Stimulated activated naive B cell treated with anti-CD40 and anti-IgM and Interleukin-4, amounts not matched to agents 10 μg/mL and 1 μg/mL and 100 μg/mL, for 72 hours (primary cell): ENCODE measurements around the gene SCFD1.
"Not testable (repeated sequence)": the region's sequence is repeated elsewhere in the genome, so short reads cannot be mapped to it uniquely, and the experiment has no call there.

Experiments
- ATAC-seq, 2 donors: fragments of 150-1000 bp; cut with Tn5 transposase; replicated peaks; 2 replicates each; pipeline ENCODE4 v1.10.0; 2021; ENCODE audit warnings: moderate library complexity in 1 of 2
- DNase-seq: peaks from one replicate; pipeline ENCODE4 v3.0.0; 2021
- H3K27ac Mint-ChIP-seq: one replicate; pipeline ENCODE4 v1.8.0; 2022; ENCODE audit warnings: mild to moderate bottlenecking, mixed read lengths
- H3K27me3 Mint-ChIP-seq, 2 donors: one replicate each; pipeline ENCODE4 v1.8.0; 2022; ENCODE audit warnings: mixed read lengths in 2 of 2
- H3K36me3 Mint-ChIP-seq, 2 donors: one replicate each; pipeline ENCODE4 v1.8.0; 2022; ENCODE audit warnings: mixed read lengths in 2 of 2, mild to moderate bottlenecking in 1 of 2
- H3K4me1 Mint-ChIP-seq, 2 donors: one replicate each; pipeline ENCODE4 v1.8.0; 2022; ENCODE audit warnings: mixed read lengths in 2 of 2, mild to moderate bottlenecking in 1 of 2
- H3K4me3 Mint-ChIP-seq, 2 donors: one replicate each; pipeline ENCODE4 v1.8.0; 2022; ENCODE audit warnings: mild to moderate bottlenecking in 2 of 2, mixed read lengths in 2 of 2, moderate library complexity in 1 of 2
- H3K9me3 Mint-ChIP-seq, 2 donors: one replicate each; pipeline ENCODE4 v1.8.0; 2022; ENCODE audit warnings: mixed read lengths in 2 of 2, mild to moderate bottlenecking in 1 of 2

SCFD1 gene, protein sequence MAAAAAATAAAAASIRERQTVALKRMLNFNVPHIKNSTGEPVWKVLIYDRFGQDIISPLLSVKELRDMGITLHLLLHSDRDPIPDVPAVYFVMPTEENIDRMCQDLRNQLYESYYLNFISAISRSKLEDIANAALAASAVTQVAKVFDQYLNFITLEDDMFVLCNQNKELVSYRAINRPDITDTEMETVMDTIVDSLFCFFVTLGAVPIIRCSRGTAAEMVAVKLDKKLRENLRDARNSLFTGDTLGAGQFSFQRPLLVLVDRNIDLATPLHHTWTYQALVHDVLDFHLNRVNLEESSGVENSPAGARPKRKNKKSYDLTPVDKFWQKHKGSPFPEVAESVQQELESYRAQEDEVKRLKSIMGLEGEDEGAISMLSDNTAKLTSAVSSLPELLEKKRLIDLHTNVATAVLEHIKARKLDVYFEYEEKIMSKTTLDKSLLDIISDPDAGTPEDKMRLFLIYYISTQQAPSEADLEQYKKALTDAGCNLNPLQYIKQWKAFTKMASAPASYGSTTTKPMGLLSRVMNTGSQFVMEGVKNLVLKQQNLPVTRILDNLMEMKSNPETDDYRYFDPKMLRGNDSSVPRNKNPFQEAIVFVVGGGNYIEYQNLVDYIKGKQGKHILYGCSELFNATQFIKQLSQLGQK

DNA sequence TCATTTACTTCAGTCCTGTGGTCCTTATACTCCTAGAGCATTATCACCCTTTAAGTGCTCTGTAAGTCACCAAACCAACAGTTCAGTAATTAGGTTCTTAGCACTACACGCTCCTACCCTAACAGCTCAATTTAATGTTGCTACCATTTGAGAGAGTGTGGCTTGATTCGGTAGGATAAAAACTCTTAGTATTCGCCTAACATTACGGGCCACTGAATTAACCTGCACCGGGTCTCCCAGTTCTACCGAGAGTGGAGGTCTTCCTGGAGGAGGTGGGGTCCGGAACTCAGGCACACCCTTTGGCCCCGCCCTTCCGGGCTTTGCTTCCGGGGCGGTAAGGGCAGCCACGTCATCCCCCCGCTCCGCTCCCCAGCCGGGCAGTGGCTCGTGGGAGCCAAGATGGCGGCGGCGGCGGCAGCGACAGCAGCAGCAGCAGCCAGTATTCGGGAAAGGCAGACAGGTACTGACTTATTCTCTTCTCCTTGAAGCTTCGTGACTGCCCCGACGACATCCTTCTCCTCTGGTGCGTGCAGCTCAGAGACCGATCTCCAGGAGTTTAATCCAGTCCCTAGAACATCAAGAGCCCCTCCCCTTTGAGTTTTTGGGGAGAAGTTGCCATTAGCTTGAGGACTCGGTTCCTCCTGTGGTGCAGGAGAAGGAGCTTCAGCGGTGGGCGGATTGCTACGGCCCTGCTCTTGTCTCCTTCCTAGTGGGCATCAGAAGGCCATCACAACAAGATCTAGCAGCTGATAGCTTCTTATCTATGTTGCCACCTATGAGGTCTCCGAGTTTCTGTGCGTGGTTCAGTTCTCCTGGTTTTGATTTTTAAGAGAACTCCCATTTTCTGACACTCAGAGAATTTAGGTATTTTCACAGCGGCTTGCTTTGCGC lies at the start of gene SCFD1:
SCFD1 (plus strand) TSS at position 380 of the 891 bp plus-strand sequence; CDS start at position 400, 20 bp downstream.
- Mint-ChIP-seq H3K36me3 (peaks cover 9 to 11% of the 10 kb centered on the region in 2 donors), H3K4me3 (peak within 1 kb of the TSS; percentile 90 to 92), H3K4me1 (peaks cover 20 to 26% of the 10 kb centered on the region in 2 donors), H3K27me3 (no peaks in the 10 kb centered on the region), H3K27ac (peak within 1 kb of the TSS; percentile 95), H3K9me3 (no peaks in the 10 kb centered on the region)
- DNase-seq (peak; percentile 91), ATAC-seq (peak; percentile 98 to 99)

DNA sequence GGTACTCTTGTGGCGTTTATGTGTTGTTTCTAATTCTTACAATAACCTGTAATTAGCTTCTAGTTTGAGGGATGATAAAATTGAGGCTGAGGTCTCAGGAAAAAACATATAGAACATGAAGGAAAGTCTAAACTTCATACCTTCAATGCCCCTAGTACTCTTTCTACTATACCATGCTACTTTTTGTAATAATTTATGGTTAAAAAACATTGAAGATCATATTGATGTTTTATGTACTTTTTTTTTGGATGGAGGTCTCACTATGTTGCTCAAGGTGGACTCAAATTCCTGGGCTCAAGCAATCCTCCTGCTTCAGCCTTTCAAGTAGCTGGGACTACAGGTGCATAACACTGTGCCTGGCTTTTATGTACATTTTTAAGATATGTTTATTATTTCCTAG lies 49.3 kb upstream of the SCFD1 start:
- Mint-ChIP-seq H3K36me3 (peaks cover 10 to 27% of the 10 kb centered on the region in 2 donors), H3K4me1 (peaks cover 52 to 83% of the 10 kb centered on the region in 2 donors)

DNA sequence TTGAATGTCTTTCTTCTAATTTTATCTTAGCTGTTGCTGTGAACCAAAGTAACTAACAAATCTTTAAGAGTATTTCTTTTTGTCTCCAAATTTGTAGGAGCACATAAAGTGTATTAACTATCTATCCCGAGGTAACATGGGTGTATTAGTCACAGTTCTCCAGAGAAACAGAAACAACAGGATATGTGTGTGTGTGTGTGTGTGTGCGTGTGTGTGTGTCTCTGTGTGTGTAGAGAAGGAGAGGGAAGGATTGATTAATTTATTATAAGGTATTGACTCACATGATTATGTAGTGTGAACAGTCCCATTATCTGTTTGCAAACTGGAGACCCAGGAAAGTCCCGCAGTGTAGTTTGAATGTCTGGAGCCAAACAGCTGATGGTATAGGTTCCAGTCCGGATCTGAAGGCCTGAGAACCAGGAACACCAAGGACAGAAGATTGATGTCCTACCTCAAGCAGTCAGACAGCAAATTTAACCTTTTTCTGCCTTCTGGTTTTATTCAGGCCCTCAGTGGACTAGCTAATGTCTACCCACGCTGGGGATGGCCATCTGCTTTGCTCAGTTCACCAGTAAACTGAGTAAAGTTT lies 48.8 kb upstream of the SCFD1 start:
- Mint-ChIP-seq H3K4me1 (peaks cover 48 to 78% of the 10 kb centered on the region in 2 donors), H3K36me3 (peaks cover 10 to 27% of the 10 kb centered on the region in 2 donors), H3K9me3 (peaks cover 0 to 3% of the 10 kb centered on the region in 2 donors), H3K27me3 (no peaks in the 10 kb centered on the region), H3K4me3 (no peak overlapping the region), H3K27ac (no peak overlapping the region)
- no peak for DNase-seq
- no peak for ATAC-seq

More for the DNA sequence above, 49.3 kb upstream of the SCFD1 start:
- no peak overlapping the region for H3K27ac Mint-ChIP-seq
- H3K4me3 Mint-ChIP-seq, result no peak overlapping the region
- DNase-seq (no peak), ATAC-seq (no peak)
- H3K9me3 Mint-ChIP-seq, result peaks cover 0 to 3% of the 10 kb centered on the region in 2 donors
- H3K27me3 Mint-ChIP-seq, result no peaks in the 10 kb centered on the region

DNA sequence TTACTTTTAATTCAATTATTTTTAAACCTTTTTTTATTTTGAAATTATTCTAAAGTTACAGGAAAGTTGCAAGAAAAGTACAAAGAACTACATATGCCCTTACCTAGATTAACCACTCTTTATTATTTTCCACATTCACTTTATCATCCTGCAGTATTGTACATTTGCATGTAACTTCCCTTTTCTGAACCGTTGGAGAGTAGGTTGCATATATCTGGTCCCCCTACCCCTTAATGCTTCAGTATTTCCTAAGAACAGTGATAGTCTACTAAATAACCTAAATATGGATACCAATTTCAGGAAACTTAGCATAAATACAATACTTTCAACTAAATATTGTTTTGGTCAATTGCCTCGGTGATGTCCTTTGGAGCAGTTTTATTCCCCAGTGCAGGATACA lies 48.2 kb upstream of the SCFD1 start:
- no peak for ATAC-seq
- Mint-ChIP-seq H3K27ac (no peak overlapping the region), H3K27me3 (no peaks in the 10 kb centered on the region), H3K9me3 (peaks cover 0 to 3% of the 10 kb centered on the region in 2 donors), H3K36me3 (peaks cover 10 to 27% of the 10 kb centered on the region in 2 donors), H3K4me3 (peak overlapping the region in 1 of 2 donors; percentile 5), H3K4me1 (peaks cover 50 to 71% of the 10 kb centered on the region in 2 donors)
- no peak for DNase-seq

DNA sequence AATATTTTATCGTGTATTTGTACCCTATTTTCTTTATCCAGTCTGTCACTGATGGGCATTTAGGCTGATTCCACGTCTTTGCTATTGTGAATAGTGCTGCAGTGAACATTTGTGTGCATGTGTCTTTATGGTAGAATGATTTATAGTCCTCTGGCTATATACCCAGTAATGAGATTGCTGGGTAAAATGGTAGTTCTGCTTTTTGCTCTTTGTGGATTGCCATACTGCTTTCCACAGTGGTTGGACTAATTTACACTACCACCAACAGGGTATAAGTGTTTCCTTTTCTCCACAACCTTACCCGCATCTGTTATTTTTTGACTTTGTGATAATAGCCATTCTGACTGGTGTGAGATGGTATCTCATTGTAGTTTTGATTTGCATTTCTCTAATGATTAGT lies 47.3 kb upstream of the SCFD1 start:
- peak overlapping the region; percentile 20 for H3K27ac Mint-ChIP-seq
- H3K36me3 Mint-ChIP-seq, result peaks cover 10 to 23% of the 10 kb centered on the region in 2 donors
- peaks cover 45 to 63% of the 10 kb centered on the region in 2 donors for H3K4me1 Mint-ChIP-seq
- not testable (repeated sequence) for H3K27me3 Mint-ChIP-seq, H3K4me3 Mint-ChIP-seq, H3K9me3 Mint-ChIP-seq, DNase-seq
- peak in 1 of 2 donors; percentile 52 for ATAC-seq

DNA sequence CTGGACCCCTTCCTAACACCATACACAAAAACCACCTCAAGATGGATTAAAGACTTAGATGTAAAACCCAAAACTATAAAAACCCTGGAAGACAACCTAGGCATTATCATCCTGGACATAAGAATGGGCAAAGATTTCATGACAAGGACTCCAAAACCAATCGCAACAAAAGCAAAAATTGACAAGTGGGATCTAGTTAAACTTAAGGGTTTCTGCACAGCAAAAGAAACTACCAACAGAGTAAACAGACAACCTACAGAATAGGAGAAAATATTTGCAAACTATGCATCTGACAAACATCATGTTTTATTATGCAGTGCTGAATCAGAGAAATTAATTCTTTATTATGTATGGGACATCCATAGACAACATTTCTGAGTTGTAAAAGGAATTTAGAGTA lies 45.8 kb upstream of the SCFD1 start:
- not testable (repeated sequence) for H3K27me3 Mint-ChIP-seq, H3K9me3 Mint-ChIP-seq, ATAC-seq, H3K4me3 Mint-ChIP-seq, H3K27ac Mint-ChIP-seq, DNase-seq
- H3K36me3 Mint-ChIP-seq, result peaks cover 10 to 23% of the 10 kb centered on the region in 2 donors
- H3K4me1 Mint-ChIP-seq, result peaks cover 33 to 47% of the 10 kb centered on the region in 2 donors

DNA sequence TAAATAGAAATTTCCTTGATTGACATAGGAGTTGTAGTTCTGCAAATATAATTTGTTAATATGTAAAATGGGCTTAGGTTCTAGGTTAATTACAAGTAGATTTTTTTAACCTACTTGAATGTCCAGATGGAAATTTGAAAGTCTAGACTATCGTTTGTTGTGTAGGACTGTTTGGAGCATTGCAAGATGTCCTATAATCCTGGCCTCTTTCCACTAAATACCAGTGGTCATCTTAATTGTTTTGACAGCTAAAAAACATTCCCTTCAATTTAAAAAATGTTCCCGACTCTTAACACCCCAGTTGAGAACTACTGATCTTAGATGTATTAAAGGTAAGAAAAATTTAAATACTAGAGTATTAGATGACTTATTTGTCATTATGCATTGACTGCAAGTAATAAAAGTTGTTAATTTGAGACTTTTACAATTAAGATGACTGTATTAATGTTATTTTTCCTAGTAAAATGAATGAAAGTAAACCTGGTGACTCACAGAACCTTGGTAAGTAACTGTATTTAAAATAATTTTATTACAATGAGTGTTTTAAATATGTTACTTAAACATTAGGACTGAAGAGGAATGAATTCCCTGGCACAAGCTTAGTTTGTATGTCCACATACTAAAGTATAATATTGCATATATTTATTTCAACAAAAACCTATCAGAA lies 41.4 kb upstream of the SCFD1 start:
- DNase-seq (no peak), ATAC-seq (no peak)
- Mint-ChIP-seq H3K36me3 (peaks cover 31 to 35% of the 10 kb centered on the region in 2 donors), H3K4me3 (no peak overlapping the region), H3K27me3 (no peaks in the 10 kb centered on the region), H3K27ac (no peak overlapping the region), H3K4me1 (peaks cover 17 to 26% of the 10 kb centered on the region in 2 donors), H3K9me3 (peaks cover 3 to 8% of the 10 kb centered on the region in 2 donors)

DNA sequence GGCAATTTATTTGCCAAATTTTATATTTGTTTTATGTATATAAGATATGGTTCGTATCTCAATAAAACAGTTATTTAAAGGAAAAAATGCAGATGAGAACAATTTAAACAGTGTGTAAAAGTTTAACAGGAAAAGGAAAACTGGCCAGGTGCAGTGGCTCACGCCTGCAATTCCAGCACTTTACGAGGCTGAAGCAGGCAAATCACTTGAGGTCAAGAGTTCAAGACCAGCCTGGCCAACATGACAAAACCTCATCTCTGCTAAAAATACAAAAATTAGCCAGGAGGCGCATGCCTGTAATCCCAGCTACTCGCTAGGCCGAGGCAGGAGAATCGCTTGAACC lies 40.9 kb upstream of the SCFD1 start:
- Mint-ChIP-seq H3K9me3 (peaks cover 3 to 8% of the 10 kb centered on the region in 2 donors), H3K27ac (no peak overlapping the region), H3K4me3 (no peak overlapping the region), H3K36me3 (peaks cover 33 to 36% of the 10 kb centered on the region in 2 donors), H3K27me3 (no peaks in the 10 kb centered on the region), H3K4me1 (peaks cover 12 to 21% of the 10 kb centered on the region in 2 donors)
- DNase-seq, result no peak
- no peak for ATAC-seq

DNA sequence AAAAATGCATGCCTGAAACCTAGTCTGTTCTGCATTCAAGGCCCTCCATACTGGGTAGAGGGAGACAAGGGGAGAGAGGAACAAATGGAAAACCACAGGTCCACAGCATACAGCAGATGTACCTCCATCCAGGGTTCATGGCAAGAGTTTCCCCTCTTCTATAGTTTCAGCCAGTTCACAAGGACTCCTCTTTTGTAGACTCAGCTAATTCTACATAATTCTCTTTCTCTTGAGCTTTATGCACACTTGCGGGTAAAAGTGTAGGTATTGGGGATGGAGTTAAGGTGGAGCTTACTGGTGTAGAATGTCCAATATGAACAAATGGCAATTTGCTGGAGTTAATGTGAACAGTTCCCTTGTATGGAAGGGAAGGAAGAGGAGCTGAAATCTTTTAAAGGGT lies 39.7 kb upstream of the SCFD1 start:
- Mint-ChIP-seq H3K36me3 (peaks cover 35 to 36% of the 10 kb centered on the region in 2 donors), H3K4me1 (peaks cover 10 to 19% of the 10 kb centered on the region in 2 donors), H3K27ac (no peak overlapping the region), H3K9me3 (peaks cover 3 to 8% of the 10 kb centered on the region in 2 donors), H3K4me3 (no peak overlapping the region), H3K27me3 (no peaks in the 10 kb centered on the region)
- ATAC-seq (no peak), DNase-seq (no peak)

DNA sequence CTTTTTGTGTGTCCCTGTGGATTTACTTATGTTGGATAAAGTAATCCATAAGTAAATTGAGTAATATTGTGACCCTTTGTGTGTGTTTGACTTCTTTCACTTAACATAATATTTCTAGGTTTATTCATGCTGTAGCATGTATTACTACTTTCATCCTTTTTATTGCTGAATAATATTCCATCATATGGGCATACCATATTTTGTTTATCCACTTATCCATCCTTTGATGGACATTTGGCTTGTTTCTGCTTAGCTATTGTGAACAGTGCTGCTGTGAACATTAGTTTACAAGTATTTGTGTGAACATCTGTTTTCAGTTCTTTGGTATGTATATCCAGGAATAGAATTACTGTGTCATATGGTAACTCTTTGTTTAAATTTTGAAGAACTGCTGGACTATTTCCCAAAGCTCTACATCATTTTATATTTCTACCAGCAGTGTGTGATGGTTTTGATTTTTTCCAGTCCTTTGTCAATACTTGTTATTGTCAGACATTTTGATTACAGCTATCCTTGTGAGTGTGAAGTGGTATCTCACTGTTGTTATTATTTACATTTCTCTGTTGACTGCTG lies 38.0 kb upstream of the SCFD1 start:
- Mint-ChIP-seq H3K36me3 (peaks cover 38% of the 10 kb centered on the region in 2 donors), H3K9me3 (peaks cover 3 to 8% of the 10 kb centered on the region in 2 donors), H3K4me1 (peaks cover 4 to 19% of the 10 kb centered on the region in 2 donors), H3K27me3 (no peaks in the 10 kb centered on the region), H3K27ac (peak overlapping the region; percentile 5), H3K4me3 (no peak overlapping the region)
- ATAC-seq (no peak), DNase-seq (no peak)

DNA sequence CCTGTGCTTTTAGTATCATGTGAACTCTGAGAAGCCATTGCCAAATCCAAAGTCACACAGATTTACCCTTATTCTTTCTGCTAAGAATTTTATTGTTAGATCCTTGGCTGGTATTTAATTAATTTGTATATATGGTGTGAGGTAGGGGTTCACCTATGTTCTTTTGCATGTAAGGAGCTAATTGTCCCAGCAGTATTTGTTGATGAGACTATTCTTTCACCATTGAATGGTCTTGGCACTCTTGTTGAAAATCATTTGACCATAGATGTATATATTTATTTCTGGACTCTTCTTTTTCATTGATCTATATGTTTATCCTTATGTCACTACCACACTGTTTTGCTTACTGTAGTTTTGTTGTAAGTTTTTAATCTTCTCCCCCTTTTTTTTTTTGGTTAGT lies 36.9 kb upstream of the SCFD1 start:
- Mint-ChIP-seq H3K36me3 (peaks cover 44 to 45% of the 10 kb centered on the region in 2 donors), H3K4me1 (peaks cover 4 to 21% of the 10 kb centered on the region in 2 donors)

DNA sequence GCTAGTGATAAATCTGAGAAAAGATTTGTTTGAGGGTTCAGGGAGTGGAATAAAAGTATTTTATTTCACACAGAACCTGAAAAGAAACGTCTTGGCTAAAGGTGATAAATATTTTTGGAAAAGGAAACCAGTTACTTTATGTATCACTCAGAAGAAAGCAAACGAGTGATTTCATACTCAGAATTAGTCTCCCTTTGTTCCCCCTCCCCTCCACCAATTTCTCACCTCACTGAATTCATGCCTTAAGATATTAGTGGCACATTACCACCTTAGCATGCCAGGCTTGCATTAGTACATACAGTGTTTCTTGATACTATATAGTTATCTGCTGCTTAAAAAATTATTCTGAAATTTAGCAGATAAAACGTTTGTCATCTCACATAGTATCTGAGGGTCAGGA lies 35.0 kb upstream of the SCFD1 start:
- ATAC-seq, result no peak
- Mint-ChIP-seq H3K4me1 (peaks cover 2 to 19% of the 10 kb centered on the region in 2 donors), H3K4me3 (no peak overlapping the region), H3K36me3 (peaks cover 46 to 51% of the 10 kb centered on the region in 2 donors), H3K27ac (no peak overlapping the region), H3K9me3 (peaks cover 3 to 8% of the 10 kb centered on the region in 2 donors), H3K27me3 (no peaks in the 10 kb centered on the region)
- DNase-seq, result no peak

More for the DNA sequence above, 36.9 kb upstream of the SCFD1 start:
- H3K4me3 Mint-ChIP-seq, result no peak overlapping the region
- no peak overlapping the region for H3K27ac Mint-ChIP-seq
- no peak for DNase-seq
- no peaks in the 10 kb centered on the region for H3K27me3 Mint-ChIP-seq
- peaks cover 3 to 8% of the 10 kb centered on the region in 2 donors for H3K9me3 Mint-ChIP-seq
- no peak for ATAC-seq

DNA sequence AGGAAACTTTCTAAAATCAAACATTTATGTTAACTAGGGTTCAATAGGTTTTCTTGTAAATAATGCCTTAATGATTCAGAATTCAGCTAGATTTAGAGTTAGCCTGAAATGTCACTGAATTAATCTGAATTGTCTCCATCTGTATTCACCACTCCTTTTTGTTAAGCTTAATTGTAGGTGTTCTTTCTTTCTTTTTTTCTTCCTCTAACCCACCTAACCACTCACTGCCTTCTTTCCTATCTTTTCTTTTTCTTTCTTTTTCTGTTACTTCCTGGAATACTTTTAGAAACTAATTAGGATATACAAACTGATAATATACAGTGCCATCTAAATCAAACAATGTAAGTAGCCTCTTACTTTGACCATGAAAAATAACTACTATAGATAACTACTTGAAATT lies 33.2 kb upstream of the SCFD1 start:
- no peak overlapping the region for H3K27ac Mint-ChIP-seq
- peaks cover 38 to 41% of the 10 kb centered on the region in 2 donors for H3K36me3 Mint-ChIP-seq
- H3K9me3 Mint-ChIP-seq, result peaks cover 2% of the 10 kb centered on the region in 2 donors
- no peak for ATAC-seq
- peaks cover 0 to 6% of the 10 kb centered on the region in 2 donors for H3K4me1 Mint-ChIP-seq
- no peak for DNase-seq
- H3K27me3 Mint-ChIP-seq, result no peaks in the 10 kb centered on the region
- H3K4me3 Mint-ChIP-seq, result no peak overlapping the region
